Keratinocyte (primary cell): ENCODE results near the gene ATP2C1.

Experiments used
- CTCF ChIP-seq, 3 experiments: IDR thresholded peaks in 1 of 3; conservative IDR thresholded peaks in 1 of 3; optimal IDR thresholded peaks in 1 of 3; 2 replicates in 2 of 3; 3 replicates in 1 of 3; pipeline versions ENCODE3 to v1.5.1; 2011; ENCODE audit warnings: low read length in 3 of 3, mild to moderate bottlenecking in 3 of 3, moderate library complexity in 2 of 3, control low read depth in 1 of 3, inconsistent platforms in 1 of 3; ENCODE audit not compliant: insufficient read depth in 2 of 3; ENCODE audit errors: extremely low read depth in 1 of 3
- EZH2 ChIP-seq: IDR thresholded peaks from one replicate; pipeline ENCODE4 v1.6.1; 2012; ENCODE audit warnings: inconsistent platforms, mild to moderate bottlenecking, low read length, moderate library complexity

GRCh38 chr3:130900959-130901358, 7.1 kb downstream of the ATP2C1 start:
- TF ChIP-seq CTCF (optimal IDR thresholded peaks at IDR 0.05 in 1 of 3, IDR thresholded peaks at IDR 0.05 in 1 of 3, conservative IDR thresholded peaks at IDR 0.05 in 1 of 3; ENCODE audit: extremely low read depth in 1 of 3, insufficient read depth in 2 of 3, low read length in 3 of 3) (no peak), EZH2 (no peak)
